Left lung (tissue), 10 donors: ENCODE results near the gene GRAMD4. TPM values are rescaled to one million over a fixed set of nuclear protein-coding genes. Genes with fewer than 3 reads are reported as not detected.

Experiments
- ATAC-seq: fragments of 200-7000 bp; cut with Tn5 transposase; one replicate; pipeline ENCODE4 v1.9.1; 2020; ENCODE audit warnings: moderate library complexity
- DNase-seq, 4 donors: peaks; one replicate each; pipeline ENCODE4 v3.0.0-alpha.2; 2013 to 2020
- H3K27ac ChIP-seq, 2 donors: fragments of 200-600 bp; sonication (generic) in 1 of 2; one replicate each; pipeline versions ENCODE4 v1.5.0 to v1.8.0; 2020 to 2021
- H3K27me3 ChIP-seq, 2 donors: fragments of 200-600 bp; sonication (generic) in 1 of 2; one replicate each; pipeline versions ENCODE4 v1.5.0 to v1.8.0; 2020 to 2021
- H3K36me3 ChIP-seq, 2 donors: fragments of 200-600 bp; sonication (generic) in 1 of 2; one replicate each; pipeline versions ENCODE4 v1.5.0 to v1.8.0; 2020 to 2021
- H3K4me1 ChIP-seq, 2 donors: fragments of 200-600 bp; one replicate each; pipeline ENCODE4 v1.8.0; 2021
- H3K4me3 ChIP-seq, 2 donors: fragments of 200-600 bp; sonication (generic) in 1 of 2; one replicate each; pipeline versions ENCODE4 v1.5.0 to v1.8.0; 2020 to 2021; ENCODE audit warnings: mild to moderate bottlenecking in 1 of 2
- H3K9me3 ChIP-seq, 2 donors: fragments of 200-600 bp; sonication (generic) in 1 of 2; one replicate each; pipeline versions ENCODE4 v1.5.0 to v1.8.0; 2020 to 2021
- intact Hi-C, 2 donors: fragments of 100-400 bp; cut with DNase I; formaldehyde crosslinking; loops; one replicate each; pipeline versions ENCODE4 v1.11.2 to v1.14.2; 2022
- polyA plus RNA-seq, 6 donors: library from polyadenylated mRNA; unstranded; fragments of 120-200 nt; gene quantifications; one replicate each; pipeline ENCODE4 v1.2.1, GENCODE V29; 2013; ENCODE audit not compliant: insufficient read length in 6 of 6
- total RNA-seq, 2 donors: library from RNA; stranded (reverse); fragmentation: NEBNext Ultra II Directional; extraction: Animal tissue kit (Norgen Biotek cat#: 25700); gene quantifications; one replicate each; pipeline ENCODE4 v1.2.1, GENCODE V29; 2021
- TF ChIP-seq, protein P1 (sequence below), 2 donors: fragments of 200-600 bp; sonication (generic) in 1 of 2; IDR thresholded peaks; one replicate each; pipeline versions ENCODE4 v1.5.0 to v1.8.0; 2021; ENCODE audit warnings: antibody characterized with exemption in 2 of 2
- donor health status: DM: no; HTN: yes; CAD: no.
- donor health status: DM: no; HTN: no; CAD: no.

Gene GRAMD4
- total and polyA plus RNA-seq, 8 donors: 25.2 to 78.2 (median 36.6) TPM

DNA sequence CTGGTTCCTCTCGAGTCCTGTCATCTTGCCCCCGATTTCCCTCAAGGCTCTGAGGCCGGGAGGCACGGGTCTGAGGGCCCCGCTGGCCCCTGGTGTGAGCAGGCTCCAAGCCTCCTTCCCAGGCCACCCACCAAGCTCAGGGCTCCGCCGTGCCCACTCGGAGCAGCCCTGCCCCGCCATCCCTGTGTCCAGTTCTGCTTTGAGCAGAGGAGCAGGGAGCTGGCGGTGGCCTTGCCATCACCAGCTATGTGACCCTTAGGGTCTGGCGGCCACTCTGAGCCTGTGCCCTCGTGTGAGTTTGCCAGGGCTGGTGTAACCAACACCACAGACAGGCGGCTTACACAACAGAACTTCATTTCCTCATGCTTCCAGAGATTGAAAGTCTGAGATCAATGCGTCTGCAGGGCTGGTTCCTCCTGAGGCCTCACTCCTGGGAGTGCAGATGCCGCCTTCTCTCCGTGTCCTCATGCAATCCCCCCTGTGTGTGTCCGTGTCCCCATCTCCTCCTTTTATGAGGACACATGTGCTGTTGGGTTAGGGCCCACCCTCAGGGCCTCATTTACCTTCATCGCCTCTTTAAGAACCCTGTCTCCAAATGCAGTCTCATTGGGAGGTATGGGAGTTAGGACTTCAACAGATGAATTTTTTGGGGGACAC is 46.3 kb upstream of the GRAMD4 start:
- DNase-seq: peak in 2 of 4 donors; percentile 36 to 70

DNA sequence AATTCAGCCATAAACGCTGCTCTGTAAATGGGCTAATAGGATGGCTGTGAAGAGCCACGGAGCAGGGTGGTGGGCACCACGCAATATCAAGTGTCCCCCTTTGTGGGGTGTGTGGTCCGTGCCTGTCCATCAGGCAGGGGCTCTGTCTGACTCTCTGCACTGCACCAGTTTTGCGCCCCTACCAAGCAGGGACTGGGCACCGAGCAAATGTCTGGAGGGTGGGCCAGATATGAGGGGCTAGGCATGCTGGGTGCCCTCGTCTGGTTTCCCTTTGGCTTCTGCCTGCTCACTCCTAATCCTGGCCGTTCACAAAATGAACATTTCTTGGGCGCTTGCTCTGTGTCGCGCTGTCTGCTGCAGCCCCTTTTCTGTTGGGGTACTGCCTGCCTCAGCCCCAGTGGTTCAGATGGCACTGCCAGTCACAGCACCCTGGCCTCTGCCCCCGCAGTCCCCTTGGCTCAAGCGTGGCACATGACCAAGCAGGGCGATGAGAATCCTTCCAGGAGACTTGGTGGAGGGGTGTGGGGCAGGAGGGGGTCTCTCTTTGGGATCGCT is 45.7 kb upstream of the GRAMD4 start:
- Histone ChIP-seq H3K36me3 (no peaks in the 10 kb centered on the region), H3K4me1 (peaks cover 22 to 51% of the 10 kb centered on the region in 2 donors), H3K4me3 (no peak overlapping the region), H3K9me3 (peaks cover 0 to 14% of the 10 kb centered on the region in 2 donors), H3K27ac (peak overlapping the region in 1 of 2 donors; percentile 73), H3K27me3 (no peaks in the 10 kb centered on the region)
- ATAC-seq: no peak
- TF ChIP-seq, protein P1, sequence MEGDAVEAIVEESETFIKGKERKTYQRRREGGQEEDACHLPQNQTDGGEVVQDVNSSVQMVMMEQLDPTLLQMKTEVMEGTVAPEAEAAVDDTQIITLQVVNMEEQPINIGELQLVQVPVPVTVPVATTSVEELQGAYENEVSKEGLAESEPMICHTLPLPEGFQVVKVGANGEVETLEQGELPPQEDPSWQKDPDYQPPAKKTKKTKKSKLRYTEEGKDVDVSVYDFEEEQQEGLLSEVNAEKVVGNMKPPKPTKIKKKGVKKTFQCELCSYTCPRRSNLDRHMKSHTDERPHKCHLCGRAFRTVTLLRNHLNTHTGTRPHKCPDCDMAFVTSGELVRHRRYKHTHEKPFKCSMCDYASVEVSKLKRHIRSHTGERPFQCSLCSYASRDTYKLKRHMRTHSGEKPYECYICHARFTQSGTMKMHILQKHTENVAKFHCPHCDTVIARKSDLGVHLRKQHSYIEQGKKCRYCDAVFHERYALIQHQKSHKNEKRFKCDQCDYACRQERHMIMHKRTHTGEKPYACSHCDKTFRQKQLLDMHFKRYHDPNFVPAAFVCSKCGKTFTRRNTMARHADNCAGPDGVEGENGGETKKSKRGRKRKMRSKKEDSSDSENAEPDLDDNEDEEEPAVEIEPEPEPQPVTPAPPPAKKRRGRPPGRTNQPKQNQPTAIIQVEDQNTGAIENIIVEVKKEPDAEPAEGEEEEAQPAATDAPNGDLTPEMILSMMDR (IDR thresholded peaks at IDR 0.05): no peak
- peak in 2 of 4 donors; percentile 26 to 53 for DNase-seq
- intact Hi-C loops: no loop called here

More for the DNA sequence above, 46.3 kb upstream of the GRAMD4 start:
- no peak for ATAC-seq
- H3K36me3 ChIP-seq: no peaks in the 10 kb centered on the region
- peaks cover 0 to 14% of the 10 kb centered on the region in 2 donors for H3K9me3 ChIP-seq
- TF ChIP-seq, protein P1 (IDR thresholded peaks at IDR 0.05): no peak
- intact Hi-C loops: no loop called here
- no peak overlapping the region for H3K27ac ChIP-seq
- no peaks in the 10 kb centered on the region for H3K27me3 ChIP-seq
- no peak overlapping the region for H3K4me3 ChIP-seq
- H3K4me1 ChIP-seq: peaks cover 17 to 44% of the 10 kb centered on the region in 2 donors

DNA sequence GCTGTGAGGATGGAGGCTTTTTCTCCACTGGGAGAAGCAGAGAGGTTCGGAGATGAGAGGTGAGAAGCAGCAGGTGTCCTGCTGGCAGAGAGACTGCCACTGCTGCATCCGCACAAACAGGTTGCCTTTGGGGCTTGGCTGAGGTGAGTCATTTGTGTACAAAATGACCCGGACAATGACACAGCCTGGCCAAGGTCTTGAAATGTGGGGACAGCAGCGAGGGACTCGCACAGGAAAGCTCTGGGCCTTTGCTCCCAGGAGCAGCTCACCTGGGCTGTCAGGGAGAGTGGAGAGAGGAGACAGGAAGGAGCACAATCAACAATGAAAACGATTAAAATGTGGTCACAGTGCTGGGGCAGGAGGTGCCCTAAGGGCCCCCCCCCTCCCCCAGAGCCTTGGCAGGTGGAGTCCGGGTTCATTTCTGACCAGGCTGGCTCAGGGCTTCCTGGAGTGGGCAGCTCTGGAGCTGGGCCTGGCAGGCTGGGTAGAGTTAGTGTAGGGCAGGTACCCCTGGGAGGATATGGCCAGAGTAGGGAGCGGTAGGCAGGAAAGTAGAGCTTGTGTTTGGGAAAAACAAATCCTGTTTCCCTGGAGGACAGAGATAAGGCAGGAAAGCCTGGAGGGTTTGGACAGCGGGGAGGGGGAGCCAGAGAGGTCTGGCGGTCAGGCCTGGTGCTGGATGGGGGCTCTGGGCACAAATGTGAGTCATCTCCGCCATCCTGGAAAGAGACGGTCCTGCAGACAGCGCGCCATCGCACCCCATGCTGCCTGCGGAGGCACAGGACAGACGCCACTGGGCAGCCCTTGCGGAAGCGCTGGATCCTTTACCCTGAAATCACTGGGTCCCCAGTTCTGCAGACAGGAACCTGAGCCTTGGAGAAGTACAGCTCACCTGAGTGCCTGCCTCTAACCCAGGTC is 44.9 kb upstream of the GRAMD4 start:
- H3K27ac ChIP-seq: peak overlapping the region; percentile 67 to 73
- intact Hi-C loops: no loop called here

DNA sequence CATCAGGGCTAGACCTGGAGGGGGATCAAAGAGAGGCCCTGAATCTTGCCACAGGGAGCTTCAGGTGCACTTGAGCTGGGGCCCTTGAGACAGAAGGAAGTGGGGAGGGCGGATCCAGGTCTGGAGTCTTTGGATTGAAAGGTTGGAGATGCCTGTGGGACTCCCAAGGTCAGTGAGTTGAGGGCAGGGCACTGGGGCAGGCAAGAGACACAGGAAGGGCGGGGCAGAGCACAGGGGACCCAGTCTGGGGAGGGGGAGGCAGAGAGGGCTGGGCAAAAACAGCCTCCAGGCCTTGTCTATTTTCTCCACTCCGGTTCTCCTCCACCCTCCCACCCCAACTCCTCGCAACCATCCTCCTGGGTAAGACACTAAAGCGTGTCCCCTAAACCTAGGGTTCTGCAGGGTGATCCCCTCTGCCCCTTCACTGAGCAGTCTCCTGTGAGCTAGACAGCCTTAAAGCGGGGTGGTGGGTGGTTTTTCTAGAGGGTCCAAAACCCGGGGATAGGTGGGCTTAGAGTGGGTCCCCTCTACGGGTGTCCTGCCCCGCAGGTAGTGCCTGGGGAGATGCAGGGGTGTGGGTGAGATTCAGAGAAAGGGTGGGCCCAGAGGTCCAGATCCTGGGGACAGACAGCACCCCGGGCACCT is 44.2 kb upstream of the GRAMD4 start:
- DNase-seq (peak in 3 of 4 donors; percentile 58 to 74 (median 70)), ATAC-seq (peak; percentile 60)
- Histone ChIP-seq H3K27ac (peak overlapping the region; percentile 67 to 73), H3K27me3 (no peaks in the 10 kb centered on the region), H3K4me3 (peak overlapping the region; percentile 33 to 48), H3K9me3 (peaks cover 0 to 12% of the 10 kb centered on the region in 2 donors), H3K4me1 (peaks cover 23 to 66% of the 10 kb centered on the region in 2 donors), H3K36me3 (no peaks in the 10 kb centered on the region)
- intact Hi-C loops: no loop called here
- TF ChIP-seq, protein P1 (IDR thresholded peaks at IDR 0.05): no peak

More for the DNA sequence above, 44.9 kb upstream of the GRAMD4 start:
- peaks cover 0 to 14% of the 10 kb centered on the region in 2 donors for H3K9me3 ChIP-seq
- TF ChIP-seq, protein P1 (IDR thresholded peaks at IDR 0.05): no peak
- no peak overlapping the region for H3K4me3 ChIP-seq
- ATAC-seq (peak; percentile 51), DNase-seq (peak in 2 of 4 donors; percentile 56 to 80)
- peaks cover 23 to 58% of the 10 kb centered on the region in 2 donors for H3K4me1 ChIP-seq
- H3K36me3 ChIP-seq: no peaks in the 10 kb centered on the region
- H3K27me3 ChIP-seq: no peaks in the 10 kb centered on the region
